ENCODE results near the gene TSPAN2.

The TSPAN2 gene

DNA sequence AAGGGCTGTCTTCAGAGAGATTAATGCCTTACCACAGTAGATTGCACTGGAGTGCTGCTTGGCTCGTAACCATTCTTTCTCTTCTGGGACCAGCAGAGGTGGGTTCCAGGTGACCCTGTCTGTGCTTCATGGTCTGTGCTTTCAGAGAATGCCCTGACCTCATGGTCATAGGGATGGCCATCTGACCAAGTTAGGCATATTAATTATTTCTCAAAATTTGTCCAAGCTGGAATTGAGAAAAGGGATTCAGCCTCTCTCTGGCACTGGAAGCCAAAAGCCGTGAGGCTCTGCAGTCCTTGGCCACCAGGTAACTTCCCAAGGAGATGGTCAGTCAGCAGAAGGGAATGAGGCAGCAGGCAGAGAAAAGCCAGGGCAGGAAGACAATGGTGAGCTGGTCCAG lies 37.2 kb upstream of the TSPAN2 start:
- no peak for TF ChIP-seq JUND (IDR thresholded peaks at IDR 0.05; ENCODE audit: low read depth)
- in situ Hi-C loops (cut with HindIII; ENCODE audit: low pct_unique_long_range_greater_than_20kb, low sequenced_read_pairs), result no loop called here
- no peak for DNase-seq (ENCODE audit: low read depth in 1 of 2, low spot score in 1 of 2)

- DNase-seq (ENCODE audit: low read depth in 1 of 2, low spot score in 1 of 2), result no peak
- no peak for TF ChIP-seq JUND (IDR thresholded peaks at IDR 0.05; ENCODE audit: low read depth)
- in situ Hi-C loops (cut with HindIII; ENCODE audit: low pct_unique_long_range_greater_than_20kb, low sequenced_read_pairs), result no loop called here
Observed at GRCh38 chr1:115123116-115123515, 33.8 kb upstream of the TSPAN2 start.

- in situ Hi-C loops (cut with HindIII; ENCODE audit: low pct_unique_long_range_greater_than_20kb, low sequenced_read_pairs), result no loop called here
- DNase-seq (ENCODE audit: low read depth in 1 of 2, low spot score in 1 of 2), result no peak
- no peak for TF ChIP-seq JUND (IDR thresholded peaks at IDR 0.05; ENCODE audit: low read depth)
Observed at GRCh38 chr1:115121793-115122192, 32.5 kb upstream of the TSPAN2 start.

- no peak for TF ChIP-seq JUND (IDR thresholded peaks at IDR 0.05; ENCODE audit: low read depth)
Observed at GRCh38 chr1:115120296-115120695, 31.0 kb upstream of the TSPAN2 start.

GRCh38 chr1:115118611-115119010 lies 29.3 kb upstream of the TSPAN2 start:
- no peak for DNase-seq (ENCODE audit: low read depth in 1 of 2, low spot score in 1 of 2)
- in situ Hi-C loops (cut with HindIII; ENCODE audit: low pct_unique_long_range_greater_than_20kb, low sequenced_read_pairs), result no loop called here
- TF ChIP-seq JUND (IDR thresholded peaks at IDR 0.05; ENCODE audit: low read depth), result no peak

More at GRCh38 chr1:115120296-115120695, 31.0 kb upstream of the TSPAN2 start:
- in situ Hi-C loops (cut with HindIII; ENCODE audit: low pct_unique_long_range_greater_than_20kb, low sequenced_read_pairs), result no loop called here
- no peak for DNase-seq (ENCODE audit: low read depth in 1 of 2, low spot score in 1 of 2)

- DNase-seq (ENCODE audit: low read depth in 1 of 2, low spot score in 1 of 2), result peak; percentile 6 to 86
- no peak for TF ChIP-seq JUND (IDR thresholded peaks at IDR 0.05; ENCODE audit: low read depth)
- in situ Hi-C loops (cut with HindIII; ENCODE audit: low pct_unique_long_range_greater_than_20kb, low sequenced_read_pairs), result no loop called here
Observed at GRCh38 chr1:115118086-115118485, 28.8 kb upstream of the TSPAN2 start.

- peak in 1 of 2 experiments; percentile 72 for DNase-seq (ENCODE audit: low read depth in 1 of 2, low spot score in 1 of 2)
- in situ Hi-C loops (cut with HindIII; ENCODE audit: low pct_unique_long_range_greater_than_20kb, low sequenced_read_pairs), result no loop called here
Observed at GRCh38 chr1:115117298-115117697, 28.0 kb upstream of the TSPAN2 start.

DNA sequence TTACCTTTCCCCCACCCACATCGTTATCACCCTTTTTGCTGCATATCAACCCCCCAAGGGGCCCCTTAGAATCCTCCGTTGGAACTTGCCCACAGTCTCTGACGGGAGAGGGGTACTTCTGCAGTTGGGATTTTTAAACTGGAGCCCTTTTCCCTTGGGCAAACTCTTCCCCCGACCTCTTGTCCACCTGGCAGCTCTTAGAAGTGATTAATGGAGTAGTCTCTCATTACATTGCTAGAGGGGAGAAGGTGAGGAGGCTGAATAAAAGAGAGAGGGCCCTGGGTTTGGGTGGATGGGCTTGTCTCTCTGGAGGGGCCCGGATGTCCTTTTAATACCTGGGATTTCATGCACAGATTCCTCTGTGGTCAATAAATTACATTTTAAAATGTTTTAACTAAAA lies 27.2 kb upstream of the TSPAN2 start:
- no peak for TF ChIP-seq JUND (IDR thresholded peaks at IDR 0.05; ENCODE audit: low read depth)
- in situ Hi-C loops (cut with HindIII; ENCODE audit: low pct_unique_long_range_greater_than_20kb, low sequenced_read_pairs), result no loop called here
- no peak for DNase-seq (ENCODE audit: low read depth in 1 of 2, low spot score in 1 of 2)

More at GRCh38 chr1:115117298-115117697, 28.0 kb upstream of the TSPAN2 start:
- TF ChIP-seq JUND (IDR thresholded peaks at IDR 0.05; ENCODE audit: low read depth), result no peak

- no peak for TF ChIP-seq JUND (IDR thresholded peaks at IDR 0.05; ENCODE audit: low read depth)
- no peak for DNase-seq (ENCODE audit: low read depth in 1 of 2, low spot score in 1 of 2)
- in situ Hi-C loops (cut with HindIII; ENCODE audit: low pct_unique_long_range_greater_than_20kb, low sequenced_read_pairs), result no loop called here
Observed at GRCh38 chr1:115115521-115116161, 26.3 kb upstream of the TSPAN2 start.

GRCh38 chr1:115114308-115114707 lies 25.0 kb upstream of the TSPAN2 start:
- DNase-seq (ENCODE audit: low read depth in 1 of 2, low spot score in 1 of 2), result no peak
- in situ Hi-C loops (cut with HindIII; ENCODE audit: low pct_unique_long_range_greater_than_20kb, low sequenced_read_pairs), result no loop called here
- TF ChIP-seq JUND (IDR thresholded peaks at IDR 0.05; ENCODE audit: low read depth), result no peak

GRCh38 chr1:115113766-115114165 lies 24.5 kb upstream of the TSPAN2 start:
- no peak for TF ChIP-seq JUND (IDR thresholded peaks at IDR 0.05; ENCODE audit: low read depth)
- in situ Hi-C loops (cut with HindIII; ENCODE audit: low pct_unique_long_range_greater_than_20kb, low sequenced_read_pairs), result no loop called here

DNA sequence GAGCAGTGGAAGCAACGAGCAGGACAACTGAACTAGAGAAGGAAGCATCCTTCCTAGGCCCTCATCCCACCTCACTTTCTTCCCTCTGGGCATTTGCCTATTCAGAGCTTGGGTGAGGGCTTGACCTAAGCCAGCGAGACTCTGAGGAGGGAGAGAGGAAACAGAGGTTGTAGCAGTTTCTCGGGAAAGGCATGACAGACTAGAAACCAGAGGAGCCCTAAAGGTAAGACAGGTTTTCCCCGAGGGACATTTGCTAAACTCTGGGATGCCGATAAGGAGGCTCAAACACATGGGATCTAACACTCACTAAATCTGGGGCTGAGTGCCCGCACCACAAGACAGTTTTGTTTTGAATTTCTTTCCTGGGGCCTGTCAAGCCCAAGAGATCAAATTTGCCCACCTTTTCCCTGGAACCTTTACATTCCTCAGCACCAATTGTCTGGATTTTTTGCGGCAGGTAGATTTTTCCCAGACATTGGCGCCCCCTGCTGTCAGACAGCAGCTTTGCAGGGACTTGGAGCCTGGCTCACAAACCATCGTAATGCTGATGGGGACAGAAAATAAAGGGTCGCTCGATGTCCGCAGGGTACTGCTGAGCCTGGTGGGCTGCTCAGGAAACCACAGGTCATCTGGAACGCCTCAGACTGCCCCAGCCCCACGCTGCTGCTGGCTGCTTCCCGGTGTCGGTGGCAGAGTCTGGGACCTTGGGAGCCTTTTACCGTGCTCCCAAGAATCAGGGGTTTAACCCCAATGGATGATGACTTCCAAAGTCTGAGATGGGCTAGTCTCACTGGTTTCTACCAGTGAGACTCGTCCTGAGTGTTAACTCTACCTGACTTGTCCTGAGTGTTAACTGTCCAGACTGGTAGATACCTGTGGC lies 23.4 kb upstream of the TSPAN2 start:
- no peak for TF ChIP-seq JUND (IDR thresholded peaks at IDR 0.05; ENCODE audit: low read depth)
- peak in 1 of 2 experiments; percentile 31 for DNase-seq (ENCODE audit: low read depth in 1 of 2, low spot score in 1 of 2)
- in situ Hi-C loops (cut with HindIII; ENCODE audit: low pct_unique_long_range_greater_than_20kb, low sequenced_read_pairs), result no loop called here

More at GRCh38 chr1:115113766-115114165, 24.5 kb upstream of the TSPAN2 start:
- DNase-seq (ENCODE audit: low read depth in 1 of 2, low spot score in 1 of 2), result no peak

Measured in T47D (cell line).